Measurements from ENCODE around the gene CAPZA3.

- TF ChIP-seq POLR2AphosphoS5 (IDR thresholded peaks at IDR 0.05) (no peak), POLR2A (IDR thresholded peaks at IDR 0.05) (no peak)
- TF ChIP-seq, protein P1, sequence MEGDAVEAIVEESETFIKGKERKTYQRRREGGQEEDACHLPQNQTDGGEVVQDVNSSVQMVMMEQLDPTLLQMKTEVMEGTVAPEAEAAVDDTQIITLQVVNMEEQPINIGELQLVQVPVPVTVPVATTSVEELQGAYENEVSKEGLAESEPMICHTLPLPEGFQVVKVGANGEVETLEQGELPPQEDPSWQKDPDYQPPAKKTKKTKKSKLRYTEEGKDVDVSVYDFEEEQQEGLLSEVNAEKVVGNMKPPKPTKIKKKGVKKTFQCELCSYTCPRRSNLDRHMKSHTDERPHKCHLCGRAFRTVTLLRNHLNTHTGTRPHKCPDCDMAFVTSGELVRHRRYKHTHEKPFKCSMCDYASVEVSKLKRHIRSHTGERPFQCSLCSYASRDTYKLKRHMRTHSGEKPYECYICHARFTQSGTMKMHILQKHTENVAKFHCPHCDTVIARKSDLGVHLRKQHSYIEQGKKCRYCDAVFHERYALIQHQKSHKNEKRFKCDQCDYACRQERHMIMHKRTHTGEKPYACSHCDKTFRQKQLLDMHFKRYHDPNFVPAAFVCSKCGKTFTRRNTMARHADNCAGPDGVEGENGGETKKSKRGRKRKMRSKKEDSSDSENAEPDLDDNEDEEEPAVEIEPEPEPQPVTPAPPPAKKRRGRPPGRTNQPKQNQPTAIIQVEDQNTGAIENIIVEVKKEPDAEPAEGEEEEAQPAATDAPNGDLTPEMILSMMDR (IDR thresholded peaks at IDR 0.05) = no peak
Measured at GRCh38 chr12:18718462-18718861, 19.5 kb upstream of the CAPZA3 start.
